ENCODE measurements around the gene PHF13.

GRCh38 chr1:6600410-6601048 is 13.0 kb upstream of the PHF13 start:
- TF ChIP-seq CTCF (IDR thresholded peaks at IDR 0.05) (no peak), POLR2A (IDR thresholded peaks at IDR 0.05) (no peak)

Measured in tibial nerve (tissue), 3 donors.